Mesothelial cell of epicardium (in vitro differentiated cells): ENCODE results near the gene FGF14. TPM values are rescaled to one million over a fixed set of nuclear protein-coding genes. Genes with fewer than 3 reads are reported as not detected.

Experiments used
- DNase-seq, 2 experiments: peaks; one replicate each; pipeline ENCODE4 v3.0.0; 2021; ENCODE audit warnings: low spot score in 2 of 2; ENCODE audit not compliant: unreplicated experiment in 2 of 2
- H3K27ac Mint-ChIP-seq: 2 replicates; pipeline ENCODE4 v1.8.0; 2021; ENCODE audit warnings: mixed read lengths
- H3K27me3 Mint-ChIP-seq: 2 replicates; pipeline ENCODE4 v1.8.0; 2021; ENCODE audit warnings: low read depth, mixed read lengths
- H3K36me3 Mint-ChIP-seq: 2 replicates; pipeline ENCODE4 v1.8.0; 2021; ENCODE audit warnings: mixed read lengths
- H3K4me1 Mint-ChIP-seq: 2 replicates; pipeline ENCODE4 v1.8.0; 2021; ENCODE audit warnings: mixed read lengths
- H3K4me3 Mint-ChIP-seq: 2 replicates; pipeline ENCODE4 v1.8.0; 2021; ENCODE audit warnings: mild to moderate bottlenecking, moderate library complexity, mixed read lengths
- H3K9me3 Mint-ChIP-seq: 2 replicates; pipeline ENCODE4 v1.8.0; 2021; ENCODE audit warnings: mixed read lengths
- total RNA-seq: library from RNA; stranded (reverse); gene quantifications from 3 replicates; pipeline ENCODE4 v1.2.1, GENCODE V29; 2021
- TF ChIP-seq, protein P1 (sequence below): fragments of 200-600 bp; sonication (generic); IDR thresholded peaks from one replicate; pipeline ENCODE4 v1.5.0; 2021; ENCODE audit warnings: antibody characterized with exemption; ENCODE audit not compliant: unreplicated experiment

The FGF14 gene
- total RNA-seq, 1 donor from 2014 or later = 0.02 TPM

- Mint-ChIP-seq H3K4me1 (no peaks in the 10 kb centered on the region), H3K27ac (no peak overlapping the region), H3K36me3 (no peaks in the 10 kb centered on the region), H3K4me3 (no peak overlapping the region), H3K9me3 (no peaks in the 10 kb centered on the region), H3K27me3 (peaks cover 3% of the 10 kb centered on the region)
- TF ChIP-seq, protein P1, sequence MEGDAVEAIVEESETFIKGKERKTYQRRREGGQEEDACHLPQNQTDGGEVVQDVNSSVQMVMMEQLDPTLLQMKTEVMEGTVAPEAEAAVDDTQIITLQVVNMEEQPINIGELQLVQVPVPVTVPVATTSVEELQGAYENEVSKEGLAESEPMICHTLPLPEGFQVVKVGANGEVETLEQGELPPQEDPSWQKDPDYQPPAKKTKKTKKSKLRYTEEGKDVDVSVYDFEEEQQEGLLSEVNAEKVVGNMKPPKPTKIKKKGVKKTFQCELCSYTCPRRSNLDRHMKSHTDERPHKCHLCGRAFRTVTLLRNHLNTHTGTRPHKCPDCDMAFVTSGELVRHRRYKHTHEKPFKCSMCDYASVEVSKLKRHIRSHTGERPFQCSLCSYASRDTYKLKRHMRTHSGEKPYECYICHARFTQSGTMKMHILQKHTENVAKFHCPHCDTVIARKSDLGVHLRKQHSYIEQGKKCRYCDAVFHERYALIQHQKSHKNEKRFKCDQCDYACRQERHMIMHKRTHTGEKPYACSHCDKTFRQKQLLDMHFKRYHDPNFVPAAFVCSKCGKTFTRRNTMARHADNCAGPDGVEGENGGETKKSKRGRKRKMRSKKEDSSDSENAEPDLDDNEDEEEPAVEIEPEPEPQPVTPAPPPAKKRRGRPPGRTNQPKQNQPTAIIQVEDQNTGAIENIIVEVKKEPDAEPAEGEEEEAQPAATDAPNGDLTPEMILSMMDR = no peak
- no peak for DNase-seq
Measured at GRCh38 chr13:102322211-102322610, 79.6 kb downstream of the FGF14 start.

- H3K36me3 Mint-ChIP-seq = no peaks in the 10 kb centered on the region
- no peak overlapping the region for H3K27ac Mint-ChIP-seq
- H3K9me3 Mint-ChIP-seq = no peaks in the 10 kb centered on the region
- TF ChIP-seq, protein P1 = no peak
- no peak overlapping the region for H3K4me3 Mint-ChIP-seq
- DNase-seq = no peak
- peaks cover 3% of the 10 kb centered on the region for H3K27me3 Mint-ChIP-seq
- H3K4me1 Mint-ChIP-seq = no peaks in the 10 kb centered on the region
Measured at GRCh38 chr13:102318233-102318632, 83.6 kb downstream of the FGF14 start.

DNA sequence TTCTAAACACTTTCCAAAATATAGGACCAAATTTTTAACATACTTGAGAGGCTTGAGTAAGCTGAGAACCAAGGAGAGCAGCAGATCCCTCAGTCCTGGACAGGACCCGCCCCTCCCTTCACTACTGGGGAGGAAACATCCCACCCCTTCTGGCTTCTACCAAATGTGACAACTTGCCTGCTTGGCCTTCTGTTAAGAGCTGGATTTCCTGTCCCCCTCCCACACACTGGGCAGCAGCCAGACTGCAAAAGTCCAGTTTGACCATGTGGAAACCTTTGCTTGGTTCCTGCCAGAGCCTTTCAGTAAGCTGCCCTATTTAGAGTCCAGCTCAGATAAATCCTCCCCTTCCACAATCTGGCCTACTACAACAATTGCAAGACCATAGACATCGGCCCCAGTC lies 84.3 kb downstream of the FGF14 start:
- Mint-ChIP-seq H3K9me3 (no peaks in the 10 kb centered on the region), H3K4me3 (no peak overlapping the region), H3K36me3 (no peaks in the 10 kb centered on the region), H3K27me3 (peaks cover 10% of the 10 kb centered on the region), H3K27ac (no peak overlapping the region), H3K4me1 (no peaks in the 10 kb centered on the region)
- TF ChIP-seq, protein P1 = no peak
- no peak for DNase-seq

- Mint-ChIP-seq H3K9me3 (no peaks in the 10 kb centered on the region), H3K27ac (no peak overlapping the region), H3K4me1 (no peaks in the 10 kb centered on the region), H3K27me3 (peaks cover 11% of the 10 kb centered on the region), H3K36me3 (no peaks in the 10 kb centered on the region), H3K4me3 (no peak overlapping the region)
- DNase-seq = no peak
- TF ChIP-seq, protein P1 = no peak
Measured at GRCh38 chr13:102316732-102317131, 85.1 kb downstream of the FGF14 start.

DNA sequence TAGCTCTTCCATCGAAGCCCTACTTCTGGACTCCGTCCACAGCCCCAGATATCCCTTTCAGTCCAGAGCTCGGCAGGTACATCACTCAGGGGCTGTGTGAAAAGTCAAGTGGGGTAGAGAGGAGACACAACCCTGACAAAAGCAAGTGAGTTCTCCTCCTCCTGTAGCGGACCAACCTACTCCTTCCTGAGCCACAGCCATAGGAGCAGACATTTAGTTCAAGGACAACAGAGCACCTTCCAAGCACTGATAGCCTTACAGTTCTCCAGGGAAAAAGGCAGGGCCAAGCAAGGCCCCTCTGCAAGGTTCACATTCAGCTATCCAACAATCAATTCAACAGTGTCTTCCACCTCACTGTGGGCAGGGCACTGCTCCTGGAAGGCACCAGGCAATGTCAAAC lies 89.0 kb downstream of the FGF14 start:
- TF ChIP-seq, protein P1 = no peak

GRCh38 chr13:102311901-102312300 lies 89.9 kb downstream of the FGF14 start:
- DNase-seq = no peak
- Mint-ChIP-seq H3K4me1 (no peaks in the 10 kb centered on the region), H3K27me3 (peaks cover 30% of the 10 kb centered on the region), H3K4me3 (no peak overlapping the region), H3K9me3 (no peaks in the 10 kb centered on the region), H3K27ac (no peak overlapping the region), H3K36me3 (no peaks in the 10 kb centered on the region)
- TF ChIP-seq, protein P1 = no peak

More for the DNA sequence above, 89.0 kb downstream of the FGF14 start:
- peaks cover 30% of the 10 kb centered on the region for H3K27me3 Mint-ChIP-seq
- H3K36me3 Mint-ChIP-seq = no peaks in the 10 kb centered on the region
- DNase-seq = no peak
- H3K27ac Mint-ChIP-seq = no peak overlapping the region
- no peaks in the 10 kb centered on the region for H3K4me1 Mint-ChIP-seq
- H3K4me3 Mint-ChIP-seq = no peak overlapping the region
- H3K9me3 Mint-ChIP-seq = no peaks in the 10 kb centered on the region
